GM12878 (cell line): ENCODE results near the gene TMEM14B.
"Not testable (repeated sequence)": the region's sequence is repeated elsewhere in the genome, so short reads cannot be mapped to it uniquely, and the experiment has no call there.

ENCODE experiments used
- GABPA ChIP-seq: IDR thresholded peaks from 2 replicates; pipeline ENCODE4 v1.6.1; 2014; ENCODE audit warnings: antibody characterized with exemption, low read depth, mild to moderate bottlenecking, inconsistent platforms
- PAX8 ChIP-seq: fragments of 450-650 bp; IDR thresholded peaks from 2 replicates; pipeline ENCODE4 v1.6.1; 2017; ENCODE audit warnings: mild to moderate bottlenecking, moderate library complexity
- POLR2A ChIP-seq: IDR thresholded peaks from 2 replicates; pipeline ENCODE4 v1.6.1; 2011; ENCODE audit warnings: low read depth, mild to moderate bottlenecking, low read length
- SMARCA5 ChIP-seq: fragments of 450-650 bp; IDR thresholded peaks from 2 replicates; pipeline ENCODE4 v1.6.1; 2017; ENCODE audit warnings: mild to moderate bottlenecking
- TCF12 ChIP-seq: IDR thresholded peaks from 2 replicates; pipeline ENCODE4 v1.6.1; 2011; ENCODE audit warnings: low read depth, mild to moderate bottlenecking, low read length
- TF ChIP-seq, protein P1 (sequence below), 3 experiments: IDR thresholded peaks in 2 of 3; conservative IDR thresholded peaks in 1 of 3; 2 replicates each; pipeline ENCODE4 v1.5.1; 2011; ENCODE audit warnings: low read depth in 3 of 3, low read length in 3 of 3, mild to moderate bottlenecking in 3 of 3, control low read depth in 2 of 3, moderate library complexity in 2 of 3, inconsistent platforms in 1 of 3, mixed read lengths in 1 of 3; ENCODE audit not compliant: control insufficient read depth in 2 of 3, insufficient read depth in 1 of 3; ENCODE audit errors: extremely low read depth in 1 of 3

DNA sequence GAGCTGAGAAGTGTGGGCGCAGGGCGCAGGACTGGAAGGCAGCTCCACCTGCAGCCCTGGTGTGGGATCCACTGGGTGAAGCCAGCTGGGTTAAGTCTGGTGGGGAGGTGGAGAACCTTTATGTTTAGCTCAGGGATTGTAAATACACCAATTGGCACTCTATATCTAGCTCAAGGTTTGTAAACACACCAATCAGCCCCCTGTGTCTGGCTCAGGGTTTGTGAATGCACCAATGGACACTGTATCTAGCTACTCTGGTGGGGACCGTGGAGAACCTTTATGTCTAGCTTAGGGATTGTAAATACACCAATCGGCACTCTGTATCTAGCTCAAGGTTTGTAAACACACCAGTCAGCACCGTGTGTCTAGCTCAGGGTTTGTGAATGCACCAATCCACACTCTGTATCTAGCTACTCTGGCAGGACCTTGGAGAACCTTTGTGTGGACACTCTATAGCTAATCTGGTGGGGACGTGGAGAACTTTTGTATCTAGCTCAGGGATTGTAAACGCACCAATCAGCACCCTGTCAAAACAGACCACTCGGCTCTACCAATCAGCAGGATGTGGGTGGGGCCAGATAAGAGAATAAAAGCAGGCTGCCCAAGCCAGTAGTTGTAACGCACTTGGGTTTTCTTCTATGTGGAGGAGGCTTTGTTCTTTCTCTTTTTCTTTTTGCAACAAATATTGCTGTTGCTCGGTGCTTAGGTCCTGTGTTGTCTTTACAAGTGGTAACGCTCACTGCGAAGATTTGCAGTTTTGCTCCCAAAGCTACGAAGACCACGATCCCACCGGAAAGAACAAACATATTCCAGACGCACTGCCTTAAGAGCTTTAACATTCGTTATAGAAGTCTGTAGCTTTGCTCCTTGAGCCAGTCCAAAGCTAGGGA is 26.4 kb upstream of the TMEM14B start:
- TF ChIP-seq, protein P1, sequence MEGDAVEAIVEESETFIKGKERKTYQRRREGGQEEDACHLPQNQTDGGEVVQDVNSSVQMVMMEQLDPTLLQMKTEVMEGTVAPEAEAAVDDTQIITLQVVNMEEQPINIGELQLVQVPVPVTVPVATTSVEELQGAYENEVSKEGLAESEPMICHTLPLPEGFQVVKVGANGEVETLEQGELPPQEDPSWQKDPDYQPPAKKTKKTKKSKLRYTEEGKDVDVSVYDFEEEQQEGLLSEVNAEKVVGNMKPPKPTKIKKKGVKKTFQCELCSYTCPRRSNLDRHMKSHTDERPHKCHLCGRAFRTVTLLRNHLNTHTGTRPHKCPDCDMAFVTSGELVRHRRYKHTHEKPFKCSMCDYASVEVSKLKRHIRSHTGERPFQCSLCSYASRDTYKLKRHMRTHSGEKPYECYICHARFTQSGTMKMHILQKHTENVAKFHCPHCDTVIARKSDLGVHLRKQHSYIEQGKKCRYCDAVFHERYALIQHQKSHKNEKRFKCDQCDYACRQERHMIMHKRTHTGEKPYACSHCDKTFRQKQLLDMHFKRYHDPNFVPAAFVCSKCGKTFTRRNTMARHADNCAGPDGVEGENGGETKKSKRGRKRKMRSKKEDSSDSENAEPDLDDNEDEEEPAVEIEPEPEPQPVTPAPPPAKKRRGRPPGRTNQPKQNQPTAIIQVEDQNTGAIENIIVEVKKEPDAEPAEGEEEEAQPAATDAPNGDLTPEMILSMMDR (IDR thresholded peaks at IDR 0.05 in 2 of 3, conservative IDR thresholded peaks at IDR 0.05 in 1 of 3; ENCODE audit: control insufficient read depth in 2 of 3, extremely low read depth in 1 of 3, insufficient read depth in 1 of 3, low read depth in 3 of 3, low read length in 3 of 3): peak in 1 of 3 experiments; percentile 9; a peak in 1 of 6 replicates
- TF ChIP-seq PAX8, SMARCA5, TCF12, GABPA: not testable (repeated sequence)
- 0 out of 2 replicates have a peak, but pooled peaks have one; percentile 6 for TF ChIP-seq POLR2A
